Stimulated activated CD8-positive, alpha-beta memory T cell treated with anti-CD3 and anti-CD28 coated beads, Interleukin-15, amount 100 ng/mL, for 1 hour (primary cell): ENCODE results near the gene SDF2.
"Not testable (repeated sequence)": the region's sequence is repeated elsewhere in the genome, so short reads cannot be mapped to it uniquely, and the experiment has no call there.

ENCODE experiments used
- DNase-seq: peaks from one replicate; pipeline ENCODE4 v3.0.0-alpha.2; 2020; ENCODE audit warnings: low read depth

Gene SDF2

DNA sequence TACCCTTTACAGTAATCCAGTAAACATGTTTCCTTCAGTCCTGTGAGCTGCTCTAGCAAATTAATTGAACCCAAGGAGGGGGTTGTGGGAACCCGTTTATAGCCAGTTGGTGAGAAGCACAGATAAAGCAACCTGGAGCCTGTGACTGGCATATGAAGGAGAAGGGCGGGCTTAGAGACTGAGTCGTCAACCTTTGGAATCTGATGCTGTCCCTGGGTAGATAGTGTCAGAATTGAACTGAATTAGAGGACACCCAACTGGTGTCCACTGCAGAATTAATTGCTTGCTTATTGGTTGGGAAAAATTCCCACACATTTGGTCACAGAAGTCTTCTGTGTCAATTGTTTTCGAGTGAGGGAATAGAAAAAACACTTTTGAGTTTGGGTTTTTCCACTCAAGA is 34.9 kb downstream of the SDF2 start:
- DNase-seq: no peak

DNA sequence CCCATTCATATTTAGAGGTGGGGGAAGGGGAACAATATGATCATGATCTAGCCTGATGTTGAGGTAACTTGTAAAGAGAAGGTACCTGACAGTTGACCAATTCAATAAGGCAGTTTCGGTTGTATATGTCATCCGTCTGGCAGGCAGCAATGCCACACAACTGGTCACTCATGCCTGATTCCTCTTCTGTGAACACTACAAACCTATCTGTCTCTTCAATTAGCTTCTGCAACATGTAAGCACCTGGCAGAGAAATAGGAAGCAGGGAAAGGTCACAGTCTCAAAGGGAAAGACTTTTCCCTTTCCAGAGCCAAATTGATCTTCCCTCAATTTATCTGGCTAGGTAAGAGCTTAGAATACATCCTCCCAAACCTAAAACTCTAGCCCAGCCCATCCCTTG is 37.6 kb downstream of the SDF2 start:
- DNase-seq: no peak

DNA sequence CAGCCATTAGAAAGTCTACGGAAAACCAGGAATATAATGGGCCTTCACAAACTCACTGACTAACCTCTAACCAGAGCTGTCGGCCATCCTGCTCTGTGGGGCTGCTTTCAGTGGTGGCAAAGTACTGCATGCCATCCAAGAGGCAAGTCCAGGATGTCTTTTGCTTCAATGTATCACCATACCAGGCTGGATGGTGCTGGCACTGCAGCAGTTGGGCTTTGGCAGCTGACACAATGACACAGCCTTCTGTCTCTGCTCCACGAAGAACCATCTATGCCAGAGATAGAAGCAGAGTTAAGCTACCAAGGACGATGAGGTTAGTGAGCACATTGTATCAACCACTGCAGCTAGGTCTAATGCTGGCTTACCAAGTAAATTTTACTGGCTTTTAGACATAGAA is 38.0 kb downstream of the SDF2 start:
- no peak for DNase-seq

DNA sequence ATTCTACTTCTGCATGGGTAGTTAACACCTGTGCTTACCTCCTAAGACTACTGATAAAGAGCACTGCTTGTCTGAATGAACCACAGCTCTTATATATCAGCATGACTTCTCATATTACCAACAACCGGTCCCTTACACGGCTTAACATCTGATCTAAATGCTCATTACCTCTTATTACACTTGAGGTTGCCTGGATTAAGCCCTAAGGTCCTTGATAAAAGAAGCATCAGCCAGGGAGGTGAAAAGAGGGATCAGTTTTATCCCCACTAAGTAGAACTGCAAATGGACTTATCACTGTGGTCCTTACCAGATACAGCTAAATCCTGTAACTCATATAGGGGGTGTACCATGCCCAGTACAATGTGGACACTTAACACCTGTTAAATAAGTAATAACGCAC is 39.5 kb downstream of the SDF2 start:
- no peak for DNase-seq

DNA sequence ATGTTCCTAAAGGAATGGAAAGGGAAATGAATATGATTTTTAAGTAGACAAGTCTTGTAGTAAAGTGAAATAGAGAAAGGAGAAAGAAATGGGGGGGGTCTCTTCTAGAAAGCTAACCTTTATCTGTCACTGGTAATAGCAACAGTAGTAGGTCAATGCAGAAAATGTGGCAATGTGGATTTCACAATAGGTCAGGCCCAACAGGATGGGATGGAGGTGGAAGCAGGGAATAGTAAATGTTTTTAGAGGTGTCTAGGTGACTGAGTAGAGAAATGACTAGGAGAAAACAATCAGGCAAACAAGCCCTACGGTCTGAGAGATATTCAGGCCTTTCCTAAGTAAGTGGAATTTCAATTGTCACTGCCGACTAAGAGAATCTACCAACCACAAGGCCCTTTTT is 41.7 kb downstream of the SDF2 start:
- no peak for DNase-seq

DNA sequence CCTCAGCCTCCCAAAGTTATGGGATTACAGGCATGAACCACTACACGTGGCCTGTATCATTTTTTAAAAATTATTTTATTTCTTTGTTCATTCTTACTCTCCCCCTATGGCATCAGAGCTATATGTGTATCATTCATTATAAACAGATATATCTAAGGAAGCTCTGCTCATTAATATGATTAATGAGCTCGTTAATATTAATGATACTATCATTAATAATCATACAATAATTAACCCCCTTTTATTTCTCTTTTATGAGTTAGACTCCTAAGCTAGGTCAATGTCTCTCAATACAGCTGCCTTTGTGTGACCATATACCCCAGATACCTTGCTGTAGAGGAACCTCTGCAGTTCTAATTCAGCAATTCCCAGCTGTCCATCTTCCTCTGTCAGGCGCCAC is 43.2 kb downstream of the SDF2 start:
- no peak for DNase-seq

DNA sequence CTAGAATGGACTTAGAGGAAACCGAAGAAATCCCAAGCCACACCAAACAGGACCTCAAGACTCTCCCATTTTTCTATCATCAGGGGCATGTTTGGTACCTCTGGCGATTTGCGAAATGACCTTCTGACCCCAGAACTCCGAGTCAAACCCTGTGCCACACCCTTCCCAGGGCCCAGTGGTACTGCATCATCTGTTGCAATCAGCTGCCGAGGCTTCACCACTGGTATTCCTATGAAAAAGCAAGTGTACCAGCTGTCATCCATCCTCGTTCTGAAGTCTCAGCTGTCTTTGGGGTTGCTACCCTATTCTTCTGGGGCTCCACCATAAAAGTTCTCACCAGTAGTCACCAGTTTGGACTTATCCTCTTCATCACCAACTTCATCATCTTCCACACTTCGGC is 45.4 kb downstream of the SDF2 start:
- no peak for DNase-seq

DNA sequence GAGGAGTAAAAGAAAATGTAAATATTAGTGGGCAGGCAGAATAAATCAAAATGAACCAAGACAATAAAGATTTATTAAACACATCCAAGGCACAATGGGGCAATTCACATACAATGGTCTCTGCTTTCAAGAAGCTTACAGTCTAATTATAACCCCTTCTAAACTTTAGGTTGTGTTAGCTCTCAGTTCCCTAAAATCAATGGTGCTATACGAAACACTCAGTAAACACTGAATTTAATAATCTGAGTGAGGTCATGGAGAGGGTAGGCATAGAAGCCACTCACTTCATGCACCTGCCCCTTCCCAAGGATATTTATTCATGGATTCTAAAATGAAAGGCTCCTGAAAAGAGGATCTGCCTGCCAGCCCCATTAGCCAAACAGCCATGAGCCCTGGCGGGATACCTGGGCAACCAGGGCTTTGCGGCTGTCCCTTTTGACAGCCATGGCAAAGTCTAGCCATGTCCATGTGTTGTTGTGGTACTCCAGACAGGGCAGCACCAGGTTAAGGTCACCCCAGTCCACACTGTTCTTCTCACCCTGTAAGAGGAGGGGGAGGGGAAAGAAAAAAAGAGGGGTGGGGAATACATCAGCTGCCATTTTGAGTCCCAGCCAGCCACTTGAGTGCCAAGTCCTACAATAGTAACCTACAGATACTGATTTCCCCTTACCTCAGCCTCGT is 46.3 kb downstream of the SDF2 start:
- no peak for DNase-seq

DNA sequence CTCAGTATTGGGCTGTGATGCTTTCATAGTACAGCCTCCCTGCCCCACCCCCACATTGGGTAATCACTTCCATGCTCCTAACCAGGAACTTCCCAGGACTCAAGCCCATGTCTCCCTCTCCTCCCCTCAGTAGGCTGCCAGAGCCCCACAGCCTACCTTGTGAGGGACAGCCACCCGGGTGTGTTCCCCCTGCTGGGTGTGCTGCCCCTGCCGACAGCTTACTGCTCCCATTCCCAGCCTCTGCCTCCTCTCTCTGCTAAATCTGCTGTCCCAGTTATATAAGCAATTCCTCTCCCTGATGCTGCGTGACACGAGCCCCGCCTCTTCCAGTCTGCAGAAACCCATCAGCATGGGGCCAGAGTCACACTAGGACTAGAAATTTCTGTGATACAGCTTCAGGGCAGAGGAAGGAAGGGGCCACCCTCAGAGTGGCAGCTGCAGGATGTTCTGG is 47.8 kb downstream of the SDF2 start, which contains the start of gene RSKR:
TSS of gene RSKR (minus strand) at position 255 of the 451 bp plus-strand sequence. CDS start at position 231, 24 bp downstream.
- DNase-seq: no peak

DNA sequence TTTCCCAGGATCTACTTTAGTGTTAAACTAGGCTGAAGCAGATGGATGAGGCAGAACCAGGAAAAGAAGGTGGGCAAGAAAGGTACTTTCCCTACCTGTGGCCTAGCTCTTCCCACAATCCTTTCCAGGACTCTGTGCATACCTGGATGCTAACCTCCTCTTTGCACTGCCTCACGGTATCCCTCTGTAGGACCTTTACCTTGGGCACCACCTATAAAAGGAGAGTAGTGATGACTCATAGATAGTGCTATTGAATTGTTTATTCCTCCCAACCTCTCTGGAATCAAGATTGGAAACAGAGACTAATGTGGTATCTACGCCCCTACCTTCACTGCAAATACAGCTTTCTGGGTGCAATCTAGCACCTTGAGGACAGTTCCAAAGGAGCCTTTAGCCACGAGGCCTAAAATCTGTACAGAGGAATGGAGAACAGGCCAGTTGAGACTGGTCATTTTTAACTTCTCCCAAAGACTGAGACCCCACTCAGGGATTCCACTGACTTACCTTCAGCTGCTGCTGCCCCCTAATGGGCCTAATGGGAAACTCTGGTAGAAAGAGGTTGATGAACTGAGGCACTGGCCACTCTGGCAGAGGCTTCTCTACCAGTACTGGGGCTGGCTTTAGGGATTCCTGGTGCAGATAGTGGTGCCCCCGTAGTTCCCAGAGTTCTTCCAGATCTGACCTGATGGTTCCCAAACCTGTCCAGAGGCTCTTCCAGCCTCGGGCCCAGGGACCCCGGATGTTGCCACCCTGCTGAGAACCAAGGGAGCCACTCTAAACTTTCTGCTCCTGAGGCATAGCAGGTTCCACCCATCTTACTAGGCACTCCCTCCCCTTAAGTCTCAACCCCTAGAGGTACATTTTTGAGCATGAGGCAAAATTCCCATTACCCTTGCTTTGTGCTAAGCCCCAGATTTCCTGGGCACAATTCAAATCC is 48.5 kb downstream of the SDF2 start:
- no peak for DNase-seq

DNA sequence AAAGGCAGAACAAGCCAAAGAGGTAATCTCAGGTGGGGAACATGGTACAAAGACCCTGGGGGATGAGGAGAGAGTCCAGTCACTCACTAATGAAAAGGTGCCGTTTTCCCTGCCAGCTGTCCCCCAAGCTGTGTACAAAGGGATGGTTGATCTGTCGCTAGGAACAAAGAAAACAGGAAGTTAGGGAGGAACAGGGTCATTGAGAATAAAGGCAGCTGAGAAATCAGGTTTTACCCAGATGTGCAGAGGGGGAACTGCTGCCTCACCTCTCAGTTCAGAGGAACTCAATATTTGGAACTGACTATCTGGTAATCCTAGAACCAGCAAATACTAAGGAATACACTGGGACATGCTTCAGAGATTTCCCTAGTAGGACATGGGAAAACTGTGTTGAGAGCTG is 49.2 kb downstream of the SDF2 start:
- no peak for DNase-seq

DNA sequence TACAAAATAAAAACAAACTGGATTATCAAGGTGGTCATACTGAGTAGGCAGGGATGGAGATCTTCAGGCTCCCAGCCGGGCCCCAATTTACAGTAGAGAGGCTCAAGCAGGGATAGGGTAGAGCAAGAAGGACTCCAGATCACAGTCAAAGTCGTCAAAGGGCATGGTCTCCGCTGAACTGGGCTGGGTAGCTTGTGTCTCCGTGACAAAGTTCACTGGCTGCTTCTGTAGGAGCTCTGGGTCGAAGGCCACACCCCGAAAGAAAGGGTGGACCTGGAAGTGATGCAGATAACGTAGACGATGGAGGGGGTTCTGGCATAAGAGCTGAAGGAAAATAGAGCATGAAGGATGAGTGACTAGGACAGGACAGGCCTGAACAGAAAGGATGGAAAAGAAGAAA is 51.3 kb downstream of the SDF2 start:
- DNase-seq: no peak

DNA sequence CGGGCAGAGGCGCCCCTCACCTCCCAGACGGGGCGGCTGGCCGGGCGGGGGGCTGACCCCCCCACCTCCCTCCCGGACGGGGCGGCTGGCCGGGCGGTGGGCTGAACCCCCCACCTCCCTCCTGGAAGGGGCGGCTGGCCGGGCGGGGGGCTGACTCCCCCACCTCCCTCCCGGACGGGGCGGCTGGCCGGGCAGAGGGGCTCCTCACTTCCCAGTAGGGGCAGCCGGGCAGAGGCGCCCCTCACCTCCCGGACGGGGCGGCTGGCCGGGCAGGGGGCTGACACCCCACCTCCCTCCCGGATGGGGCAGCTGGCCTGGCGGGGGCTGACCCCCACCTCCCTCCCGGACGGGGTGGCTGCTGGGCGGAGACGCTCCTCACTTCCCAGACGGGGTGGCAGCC is 57.7 kb downstream of the SDF2 start:
- not testable (repeated sequence) for DNase-seq

DNA sequence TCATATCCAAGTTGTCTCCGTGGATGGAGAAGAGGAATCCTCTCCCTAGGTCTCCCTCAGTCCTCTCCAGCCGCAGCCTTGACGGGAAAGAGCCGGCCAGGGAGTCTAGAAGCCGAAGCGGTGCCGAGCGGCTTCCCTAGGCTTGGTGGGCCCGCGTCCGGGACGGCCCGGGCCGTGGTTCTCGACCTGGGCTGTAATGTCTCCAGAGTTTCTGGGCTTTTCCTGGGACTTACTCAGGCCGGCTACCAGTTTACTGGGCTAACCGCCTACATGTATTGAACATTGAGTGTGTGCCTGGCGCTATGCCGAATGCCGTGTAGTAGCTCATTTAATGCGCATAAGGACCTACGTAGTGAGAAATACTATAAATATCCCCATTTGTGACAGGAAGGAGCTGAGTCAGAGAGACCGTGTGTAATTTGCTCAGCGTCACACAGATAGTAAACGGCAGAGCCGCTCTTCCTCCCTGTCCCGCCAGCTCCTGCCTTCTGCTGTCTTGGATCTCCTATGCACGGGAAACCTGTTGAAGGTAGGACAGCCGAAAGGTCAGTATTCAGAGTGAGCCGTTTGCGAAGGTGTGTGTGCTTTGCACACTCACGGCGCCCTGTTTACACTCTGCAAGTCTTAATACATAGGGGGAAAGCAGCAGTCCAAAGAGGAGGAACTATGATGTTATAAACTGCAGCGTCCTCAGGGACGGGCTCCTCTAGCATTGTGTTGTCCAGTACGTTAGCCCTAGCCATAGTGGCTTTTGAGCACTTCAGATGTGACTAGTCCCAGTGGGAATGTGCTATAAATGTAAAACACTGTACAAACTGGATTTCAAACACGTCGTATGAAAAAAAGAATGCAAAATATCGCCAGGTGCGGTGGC is 62.2 kb downstream of the SDF2 start:
- peak; percentile 26 for DNase-seq

DNA sequence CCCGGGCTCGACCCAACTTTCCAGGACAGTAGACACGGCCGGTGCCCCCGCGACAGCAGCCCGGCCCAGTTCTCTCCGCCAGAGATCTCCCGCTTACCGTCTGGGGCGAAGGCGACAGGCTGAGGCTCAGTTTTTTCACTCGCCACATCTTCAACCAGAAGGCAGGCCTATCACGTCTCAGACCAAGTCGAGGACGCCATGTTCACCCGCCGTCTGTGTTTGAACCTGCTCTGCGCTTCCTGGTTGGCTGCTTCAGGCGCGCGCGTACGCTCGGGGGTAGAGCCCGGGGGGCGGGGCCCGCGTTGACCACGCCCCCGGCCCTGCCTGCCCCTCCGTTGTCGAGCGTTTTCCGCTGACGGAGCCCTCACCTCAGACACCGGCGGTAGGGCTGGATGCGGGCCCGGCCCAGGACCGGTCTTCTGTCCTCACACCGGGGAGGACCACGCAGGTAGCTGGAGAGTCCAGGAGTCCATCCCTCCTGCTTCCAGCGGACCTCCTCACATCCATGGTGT is 62.9 kb downstream of the SDF2 start, which contains the start of gene SPAG5:
TSS of gene SPAG5 (minus strand) at position 227 of the 512 bp plus-strand sequence. CDS start at position 148, 79 bp downstream.
- peak; percentile 84 for DNase-seq

DNA sequence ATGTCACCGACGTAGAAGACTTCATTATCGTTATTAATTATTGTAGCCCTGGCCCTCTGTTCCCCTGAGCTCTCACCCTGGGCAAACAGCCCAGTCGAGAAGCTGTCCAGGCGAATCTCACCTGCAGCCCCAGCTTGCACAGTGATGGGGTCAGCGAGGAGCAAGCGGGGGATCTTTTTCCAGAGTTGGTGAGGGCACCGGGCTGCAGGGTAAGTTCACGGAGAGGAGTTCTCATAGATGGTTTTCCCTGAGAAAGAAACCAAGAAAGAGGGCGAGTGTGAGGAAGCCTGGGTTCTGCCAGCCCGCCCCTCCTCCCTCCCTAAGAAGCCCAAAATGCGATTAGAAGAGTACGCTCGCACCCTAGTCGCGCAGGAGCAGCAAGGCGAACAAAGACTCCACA is 63.3 kb downstream of the SDF2 start:
- DNase-seq: no peak
